Uterus (tissue), 4 donors: Measurements from ENCODE around the gene RIMKLA. TPM values are rescaled to one million over a fixed set of nuclear protein-coding genes. Genes with fewer than 3 reads are reported as not detected.

ENCODE experiments used
- DNase-seq, 2 donors: peaks; one replicate each; pipeline ENCODE4 v3.0.0-alpha.2; 2019 to 2020
- H3K27ac ChIP-seq, 2 donors: fragments of 200-600 bp; sonication (generic); 1 replicate in 1 of 2; 2 replicates in 1 of 2; pipeline ENCODE4 v1.5.1; 2016 to 2018
- H3K27me3 ChIP-seq, 2 donors: fragments of 200-600 bp; sonication (generic); one replicate each; pipeline ENCODE4 v1.5.1; 2018 to 2019; ENCODE audit warnings: control low read depth in 1 of 2
- H3K36me3 ChIP-seq, 2 donors: fragments of 200-600 bp; sonication (generic); one replicate each; pipeline ENCODE4 v1.5.1; 2019; ENCODE audit warnings: control low read depth in 1 of 2
- H3K4me1 ChIP-seq, 2 donors: fragments of 200-600 bp; sonication (generic); one replicate each; pipeline ENCODE4 v1.5.1; 2018 to 2019; ENCODE audit warnings: control low read depth in 1 of 2
- H3K4me3 ChIP-seq, 2 donors: fragments of 200-600 bp; sonication (generic); 1 replicate in 1 of 2; 2 replicates in 1 of 2; pipeline ENCODE4 v1.5.1; 2018 to 2019; ENCODE audit warnings: mild to moderate bottlenecking in 1 of 2
- H3K9me3 ChIP-seq, 2 donors: fragments of 200-600 bp; sonication (generic); one replicate each; pipeline ENCODE4 v1.5.1; 2019; ENCODE audit warnings: control low read depth in 1 of 2
- POLR2A ChIP-seq, 2 donors: fragments of 450-650 bp; IDR thresholded peaks; one replicate each; pipeline ENCODE4 v1.6.1; 2016; ENCODE audit warnings: antibody characterized with exemption in 2 of 2, mild to moderate bottlenecking in 1 of 2, moderate library complexity in 1 of 2
- intact Hi-C: fragments of 100-400 bp; cut with DNase I; formaldehyde crosslinking; loops from one replicate; pipeline ENCODE4 v1.15.1; 2023; ENCODE audit warnings: low total_unique reads
- total RNA-seq, 4 donors: library from RNA; depleted of rRNA in 3 of 4; stranded (reverse); fragments of >200 nt in 3 of 4; gene quantifications; one replicate each; pipeline versions ENCODE4 v1.1.0 to v1.2.4, GENCODE V29; 2014 to 2023
- TF ChIP-seq, protein P1 (sequence below), 4 experiments: fragments of 200-600 bp in 2 of 4; fragments of 450-650 bp in 2 of 4; sonication (generic) in 2 of 4; IDR thresholded peaks; one replicate each; pipeline ENCODE4 v1.5.1; 2016 to 2019; ENCODE audit warnings: antibody characterized with exemption in 4 of 4, mild to moderate bottlenecking in 2 of 4, moderate library complexity in 1 of 4
- donor health status: DM: yes; HTN: yes; CAD: no.

RIMKLA gene
- total RNA-seq, 4 donors from 2014 or later: under 0.01 to 1.6 (median 0.62) TPM; not detected in 1

DNA sequence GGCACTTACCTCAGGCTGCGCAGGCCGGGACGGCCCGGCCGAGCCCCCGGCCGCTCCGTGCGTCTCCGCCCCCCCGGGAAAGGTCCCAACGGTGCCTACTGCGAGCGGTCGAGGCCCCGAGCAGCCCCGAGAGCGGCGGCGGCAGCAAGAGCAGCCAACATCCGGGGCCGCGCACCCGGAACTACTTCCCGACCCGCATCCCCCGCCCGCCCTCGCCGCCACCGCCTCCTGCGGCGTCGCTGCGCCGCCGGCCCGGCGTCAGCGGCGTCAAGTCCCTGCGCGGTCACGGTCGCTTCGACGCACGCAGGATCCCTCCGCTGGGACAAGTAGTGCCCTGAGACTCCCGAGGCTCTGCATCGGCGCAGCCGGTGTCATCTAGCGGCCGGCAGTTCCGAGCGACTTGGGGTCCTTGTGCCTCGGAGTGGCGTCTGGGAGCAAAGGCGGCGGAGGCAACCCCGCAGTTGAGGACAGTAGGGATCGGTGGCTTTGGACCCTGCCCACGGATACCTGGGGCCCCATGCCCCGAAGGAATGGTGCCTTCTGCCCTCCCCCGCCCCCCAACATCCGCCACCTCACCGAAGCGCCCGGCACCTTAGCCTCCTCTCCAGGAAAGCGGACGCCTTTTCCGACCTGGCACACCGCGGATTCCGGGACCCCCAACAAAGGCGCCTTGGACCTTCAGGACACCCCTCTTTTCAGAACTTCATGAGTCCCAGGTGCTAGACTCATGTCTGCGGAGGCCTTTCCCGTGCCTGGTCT, 45.4 kb upstream of the RIMKLA start, which contains the start of gene FOXJ3:
Gene FOXJ3, minus strand, starts transcription at position 186 of the 759 bp plus-strand sequence. CDS start 24,142 bp downstream, outside the sequence.
- Histone ChIP-seq H3K36me3 (no peaks in the 10 kb centered on the region), H3K27ac (peak within 1 kb of the TSS; percentile 89 to 92), H3K9me3 (no peaks in the 10 kb centered on the region), H3K27me3 (no peaks in the 10 kb centered on the region), H3K4me3 (peak within 1 kb of the TSS; percentile 94 to 95), H3K4me1 (peaks cover 0 to 11% of the 10 kb centered on the region in 2 donors)
- peak; percentile 23 to 71 for TF ChIP-seq POLR2A (IDR thresholded peaks at IDR 0.05)
- TF ChIP-seq, protein P1, sequence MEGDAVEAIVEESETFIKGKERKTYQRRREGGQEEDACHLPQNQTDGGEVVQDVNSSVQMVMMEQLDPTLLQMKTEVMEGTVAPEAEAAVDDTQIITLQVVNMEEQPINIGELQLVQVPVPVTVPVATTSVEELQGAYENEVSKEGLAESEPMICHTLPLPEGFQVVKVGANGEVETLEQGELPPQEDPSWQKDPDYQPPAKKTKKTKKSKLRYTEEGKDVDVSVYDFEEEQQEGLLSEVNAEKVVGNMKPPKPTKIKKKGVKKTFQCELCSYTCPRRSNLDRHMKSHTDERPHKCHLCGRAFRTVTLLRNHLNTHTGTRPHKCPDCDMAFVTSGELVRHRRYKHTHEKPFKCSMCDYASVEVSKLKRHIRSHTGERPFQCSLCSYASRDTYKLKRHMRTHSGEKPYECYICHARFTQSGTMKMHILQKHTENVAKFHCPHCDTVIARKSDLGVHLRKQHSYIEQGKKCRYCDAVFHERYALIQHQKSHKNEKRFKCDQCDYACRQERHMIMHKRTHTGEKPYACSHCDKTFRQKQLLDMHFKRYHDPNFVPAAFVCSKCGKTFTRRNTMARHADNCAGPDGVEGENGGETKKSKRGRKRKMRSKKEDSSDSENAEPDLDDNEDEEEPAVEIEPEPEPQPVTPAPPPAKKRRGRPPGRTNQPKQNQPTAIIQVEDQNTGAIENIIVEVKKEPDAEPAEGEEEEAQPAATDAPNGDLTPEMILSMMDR (IDR thresholded peaks at IDR 0.05): peak in 3 of 4 experiments; percentile 5 to 24 (median 17)
- intact Hi-C loops: loop anchor here (5.0 kb wide), 1 partner anchor 117 kb away; no protein-coding TSS in a partner anchor
- DNase-seq: peak; percentile 89

DNA sequence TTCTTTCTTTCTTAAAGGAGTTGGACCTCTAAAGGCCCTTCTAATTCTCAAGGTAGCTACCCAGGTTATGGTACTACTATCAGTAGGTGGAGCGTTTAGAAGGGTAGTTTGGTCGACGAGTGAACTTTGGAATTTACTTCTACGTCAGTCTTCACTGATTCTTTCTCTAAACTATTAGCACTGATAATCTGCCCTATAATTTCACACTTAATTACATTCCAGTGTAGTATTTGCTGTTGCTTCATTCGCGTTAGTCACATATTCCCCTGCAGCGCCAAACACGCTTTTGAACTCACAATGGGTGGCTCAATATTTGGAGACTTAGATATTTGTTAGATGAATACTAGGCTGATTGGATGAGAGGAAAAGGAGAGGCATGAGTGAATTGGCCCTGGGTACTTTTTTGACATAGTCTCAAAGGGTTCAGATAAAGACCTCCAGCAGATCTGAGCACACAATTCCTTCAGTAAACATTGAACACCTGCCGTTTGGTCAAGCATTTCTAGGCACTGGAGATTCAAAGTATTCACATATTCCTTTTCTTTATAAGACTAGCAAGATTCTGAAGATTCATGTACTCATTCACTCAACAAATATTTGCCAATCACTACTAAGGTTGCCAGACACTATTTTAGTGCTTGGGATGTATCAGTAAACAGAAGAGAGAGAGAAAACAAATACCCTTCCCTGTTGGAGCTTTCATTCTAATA, 44.6 kb upstream of the RIMKLA start:
- H3K27ac ChIP-seq: peak overlapping the region; percentile 89 to 92
- no peaks in the 10 kb centered on the region for H3K36me3 ChIP-seq
- TF ChIP-seq POLR2A (IDR thresholded peaks at IDR 0.05): no peak
- TF ChIP-seq, protein P1 (IDR thresholded peaks at IDR 0.05): no peak
- H3K27me3 ChIP-seq: no peaks in the 10 kb centered on the region
- no peaks in the 10 kb centered on the region for H3K9me3 ChIP-seq
- intact Hi-C loops: loop anchor here (5.0 kb wide), 1 partner anchor 116 kb away; no protein-coding TSS in a partner anchor
- H3K4me1 ChIP-seq: peaks cover 0 to 11% of the 10 kb centered on the region in 2 donors
- no peak for DNase-seq
- H3K4me3 ChIP-seq: peak overlapping the region; percentile 94 to 95

DNA sequence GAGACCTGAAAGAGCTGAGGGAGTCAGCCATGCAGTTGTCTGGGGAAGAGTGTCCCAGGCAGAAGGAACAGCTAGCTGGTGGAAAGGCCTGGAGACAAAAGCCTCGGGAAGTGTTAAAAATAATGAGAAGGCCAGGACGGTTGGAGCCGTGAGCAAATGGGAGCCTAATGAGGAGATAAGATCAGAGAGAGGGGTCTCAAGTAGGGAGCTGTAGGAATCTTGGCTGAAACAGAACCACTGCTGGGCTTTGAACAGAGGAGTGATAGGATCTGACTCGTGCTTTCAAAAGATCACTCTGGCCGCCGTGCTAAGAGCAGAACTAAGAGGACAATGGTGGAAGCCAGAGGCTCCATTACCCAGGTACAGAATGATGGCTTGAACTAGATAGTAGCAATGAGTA, 43.6 kb upstream of the RIMKLA start:
- peaks cover 0 to 11% of the 10 kb centered on the region in 2 donors for H3K4me1 ChIP-seq
- H3K27me3 ChIP-seq: no peaks in the 10 kb centered on the region
- DNase-seq: no peak
- no peak overlapping the region for H3K27ac ChIP-seq
- intact Hi-C loops: loop anchor here (5.0 kb wide), 1 partner anchor 115 kb away; no protein-coding TSS in a partner anchor
- H3K9me3 ChIP-seq: no peaks in the 10 kb centered on the region
- H3K36me3 ChIP-seq: no peaks in the 10 kb centered on the region
- TF ChIP-seq, protein P1 (IDR thresholded peaks at IDR 0.05): no peak
- TF ChIP-seq POLR2A (IDR thresholded peaks at IDR 0.05): no peak
- H3K4me3 ChIP-seq: no peak overlapping the region

DNA sequence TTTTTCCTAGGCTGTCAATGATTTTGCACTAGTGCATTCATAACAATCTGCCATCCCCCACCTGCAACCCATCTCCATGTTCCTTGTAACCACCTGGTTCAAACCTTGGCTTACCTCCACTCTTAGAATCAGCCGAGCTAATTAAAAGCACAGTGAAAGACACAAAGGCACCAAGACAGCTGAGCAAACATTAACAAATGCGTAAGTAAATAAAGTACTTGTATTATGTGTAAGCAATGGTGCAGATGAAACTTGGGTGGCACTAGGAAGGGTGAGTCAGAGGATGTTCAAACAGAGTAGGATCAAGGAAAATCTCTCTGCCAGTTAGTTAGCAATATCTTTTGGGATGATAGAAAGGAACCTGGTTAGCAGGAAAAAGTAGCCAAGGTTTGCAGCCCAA, 40.5 kb upstream of the RIMKLA start:
- no peak for TF ChIP-seq POLR2A (IDR thresholded peaks at IDR 0.05)
- TF ChIP-seq, protein P1 (IDR thresholded peaks at IDR 0.05): no peak
- no peak overlapping the region for H3K27ac ChIP-seq
- H3K4me3 ChIP-seq: no peak overlapping the region
- no peaks in the 10 kb centered on the region for H3K9me3 ChIP-seq
- no peaks in the 10 kb centered on the region for H3K27me3 ChIP-seq
- intact Hi-C loops: no loop called here
- H3K4me1 ChIP-seq: peaks cover 0 to 3% of the 10 kb centered on the region in 2 donors
- DNase-seq: no peak
- no peaks in the 10 kb centered on the region for H3K36me3 ChIP-seq
